ENCODE results near the gene RPIA. TPM values are rescaled to one million over a fixed set of nuclear protein-coding genes. Genes with fewer than 3 reads are reported as not detected.

Gene RPIA
- total and polyA plus RNA-seq, 9 of the 15 experiments (the other 6 are each of a cell fraction or from before 2014, with no cell fraction given) = 7.8 to 41.2 (median 25.8) TPM

DNA sequence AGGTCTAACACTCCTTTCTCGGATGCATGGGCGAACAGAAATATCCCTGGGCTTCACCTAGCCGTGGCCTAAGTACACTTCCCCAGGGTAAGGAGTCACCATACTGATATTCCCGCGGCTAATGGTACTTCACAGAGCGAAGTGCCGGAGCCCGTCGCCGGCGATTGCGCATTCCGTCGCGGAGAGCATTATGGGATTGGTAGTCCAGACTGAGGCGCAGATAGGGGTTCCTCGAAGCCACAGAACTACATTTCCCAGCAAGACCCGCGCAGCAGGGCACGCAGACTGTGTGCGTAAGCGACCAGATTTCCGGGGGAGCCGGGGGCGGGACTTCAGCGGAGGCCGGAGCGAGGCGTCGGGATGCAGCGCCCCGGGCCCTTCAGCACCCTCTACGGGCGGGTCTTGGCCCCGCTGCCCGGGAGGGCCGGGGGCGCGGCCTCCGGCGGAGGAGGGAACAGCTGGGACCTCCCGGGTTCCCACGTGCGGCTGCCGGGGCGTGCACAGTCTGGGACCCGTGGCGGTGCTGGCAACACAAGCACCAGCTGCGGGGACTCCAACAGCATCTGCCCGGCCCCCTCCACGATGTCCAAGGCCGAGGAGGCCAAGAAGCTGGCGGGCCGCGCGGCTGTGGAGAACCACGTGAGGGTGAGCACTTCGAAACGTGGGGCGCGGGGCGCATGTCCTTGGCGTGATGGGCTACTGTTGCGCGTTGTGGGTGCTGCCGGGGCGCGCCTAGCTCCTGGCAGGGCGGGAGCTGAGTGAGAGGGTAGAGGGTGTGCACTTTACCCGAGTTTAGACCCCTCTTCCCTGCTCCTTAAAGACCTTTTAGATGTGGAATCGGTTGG lies at the start of gene RPIA (continued):
- TF ChIP-seq SMARCC2 (IDR thresholded peaks at IDR 0.05; ENCODE audit: low read depth) = no peak
- no peak for TF ChIP-seq NR1H2 (CRISPR knock-in tag; IDR thresholded peaks at IDR 0.05)
- no peak for TF ChIP-seq SAFB (IDR thresholded peaks at IDR 0.05; ENCODE audit: borderline replicate concordance, low read depth, low read length)
- no peak for TF ChIP-seq ZKSCAN1 (IDR thresholded peaks at IDR 0.05; ENCODE audit: low read depth, low read length)
- TF ChIP-seq HNRNPK (IDR thresholded peaks at IDR 0.05; ENCODE audit: low read depth, low read length, poor library complexity, severe bottlenecking) = peak; percentile 68
- no peak for TF ChIP-seq TCFL5 (CRISPR knock-in tag; conservative IDR thresholded peaks at IDR 0.05)
- TF ChIP-seq, protein P1, sequence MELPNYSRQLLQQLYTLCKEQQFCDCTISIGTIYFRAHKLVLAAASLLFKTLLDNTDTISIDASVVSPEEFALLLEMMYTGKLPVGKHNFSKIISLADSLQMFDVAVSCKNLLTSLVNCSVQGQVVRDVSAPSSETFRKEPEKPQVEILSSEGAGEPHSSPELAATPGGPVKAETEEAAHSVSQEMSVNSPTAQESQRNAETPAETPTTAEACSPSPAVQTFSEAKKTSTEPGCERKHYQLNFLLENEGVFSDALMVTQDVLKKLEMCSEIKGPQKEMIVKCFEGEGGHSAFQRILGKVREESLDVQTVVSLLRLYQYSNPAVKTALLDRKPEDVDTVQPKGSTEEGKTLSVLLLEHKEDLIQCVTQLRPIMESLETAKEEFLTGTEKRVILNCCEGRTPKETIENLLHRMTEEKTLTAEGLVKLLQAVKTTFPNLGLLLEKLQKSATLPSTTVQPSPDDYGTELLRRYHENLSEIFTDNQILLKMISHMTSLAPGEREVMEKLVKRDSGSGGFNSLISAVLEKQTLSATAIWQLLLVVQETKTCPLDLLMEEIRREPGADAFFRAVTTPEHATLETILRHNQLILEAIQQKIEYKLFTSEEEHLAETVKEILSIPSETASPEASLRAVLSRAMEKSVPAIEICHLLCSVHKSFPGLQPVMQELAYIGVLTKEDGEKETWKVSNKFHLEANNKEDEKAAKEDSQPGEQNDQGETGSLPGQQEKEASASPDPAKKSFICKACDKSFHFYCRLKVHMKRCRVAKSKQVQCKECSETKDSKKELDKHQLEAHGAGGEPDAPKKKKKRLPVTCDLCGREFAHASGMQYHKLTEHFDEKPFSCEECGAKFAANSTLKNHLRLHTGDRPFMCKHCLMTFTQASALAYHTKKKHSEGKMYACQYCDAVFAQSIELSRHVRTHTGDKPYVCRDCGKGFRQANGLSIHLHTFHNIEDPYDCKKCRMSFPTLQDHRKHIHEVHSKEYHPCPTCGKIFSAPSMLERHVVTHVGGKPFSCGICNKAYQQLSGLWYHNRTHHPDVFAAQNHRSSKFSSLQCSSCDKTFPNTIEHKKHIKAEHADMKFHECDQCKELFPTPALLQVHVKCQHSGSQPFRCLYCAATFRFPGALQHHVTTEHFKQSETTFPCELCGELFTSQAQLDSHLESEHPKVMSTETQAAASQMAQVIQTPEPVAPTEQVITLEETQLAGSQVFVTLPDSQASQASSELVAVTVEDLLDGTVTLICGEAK (IDR thresholded peaks at IDR 0.05) = peak; percentile 87
- TF ChIP-seq, protein P1 (CRISPR knock-in tag; IDR thresholded peaks at IDR 0.05) = no peak
- TF ChIP-seq, protein P2, sequence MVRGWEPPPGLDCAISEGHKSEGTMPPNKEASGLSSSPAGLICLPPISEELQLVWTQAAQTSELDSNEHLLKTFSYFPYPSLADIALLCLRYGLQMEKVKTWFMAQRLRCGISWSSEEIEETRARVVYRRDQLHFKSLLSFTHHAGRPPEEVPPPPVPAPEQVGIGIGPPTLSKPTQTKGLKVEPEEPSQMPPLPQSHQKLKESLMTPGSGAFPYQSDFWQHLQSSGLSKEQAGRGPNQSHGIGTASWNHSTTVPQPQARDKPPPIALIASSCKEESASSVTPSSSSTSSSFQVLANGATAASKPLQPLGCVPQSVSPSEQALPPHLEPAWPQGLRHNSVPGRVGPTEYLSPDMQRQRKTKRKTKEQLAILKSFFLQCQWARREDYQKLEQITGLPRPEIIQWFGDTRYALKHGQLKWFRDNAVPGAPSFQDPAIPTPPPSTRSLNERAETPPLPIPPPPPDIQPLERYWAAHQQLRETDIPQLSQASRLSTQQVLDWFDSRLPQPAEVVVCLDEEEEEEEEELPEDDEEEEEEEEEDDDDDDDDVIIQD (CRISPR knock-in tag; IDR thresholded peaks at IDR 0.05) = no peak
- TF ChIP-seq, protein P3, sequence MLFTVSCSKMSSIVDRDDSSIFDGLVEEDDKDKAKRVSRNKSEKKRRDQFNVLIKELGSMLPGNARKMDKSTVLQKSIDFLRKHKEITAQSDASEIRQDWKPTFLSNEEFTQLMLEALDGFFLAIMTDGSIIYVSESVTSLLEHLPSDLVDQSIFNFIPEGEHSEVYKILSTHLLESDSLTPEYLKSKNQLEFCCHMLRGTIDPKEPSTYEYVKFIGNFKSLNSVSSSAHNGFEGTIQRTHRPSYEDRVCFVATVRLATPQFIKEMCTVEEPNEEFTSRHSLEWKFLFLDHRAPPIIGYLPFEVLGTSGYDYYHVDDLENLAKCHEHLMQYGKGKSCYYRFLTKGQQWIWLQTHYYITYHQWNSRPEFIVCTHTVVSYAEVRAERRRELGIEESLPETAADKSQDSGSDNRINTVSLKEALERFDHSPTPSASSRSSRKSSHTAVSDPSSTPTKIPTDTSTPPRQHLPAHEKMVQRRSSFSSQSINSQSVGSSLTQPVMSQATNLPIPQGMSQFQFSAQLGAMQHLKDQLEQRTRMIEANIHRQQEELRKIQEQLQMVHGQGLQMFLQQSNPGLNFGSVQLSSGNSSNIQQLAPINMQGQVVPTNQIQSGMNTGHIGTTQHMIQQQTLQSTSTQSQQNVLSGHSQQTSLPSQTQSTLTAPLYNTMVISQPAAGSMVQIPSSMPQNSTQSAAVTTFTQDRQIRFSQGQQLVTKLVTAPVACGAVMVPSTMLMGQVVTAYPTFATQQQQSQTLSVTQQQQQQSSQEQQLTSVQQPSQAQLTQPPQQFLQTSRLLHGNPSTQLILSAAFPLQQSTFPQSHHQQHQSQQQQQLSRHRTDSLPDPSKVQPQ (CRISPR knock-in tag; IDR thresholded peaks at IDR 0.05; ENCODE audit: borderline replicate concordance) = no peak
- TF ChIP-seq DPF2 (IDR thresholded peaks at IDR 0.05) = no peak; the same call in 1 of the 2 replicates
- TF ChIP-seq ZNF785 (CRISPR knock-in tag; IDR thresholded peaks at IDR 0.05) = no peak
